GM19438 (cell line): ENCODE measurements around the gene SRXN1.

ENCODE experiments used
- ATAC-seq: cut with Tn5 transposase; IDR thresholded peaks from one replicate; pipeline ENCODE4 v1.9.1; 2021; ENCODE audit warnings: low read depth; ENCODE audit not compliant: unreplicated experiment

Gene SRXN1

GRCh38 chr20:675453-676314, 22.7 kb upstream of the SRXN1 start, which contains the start of gene SCRT2:
SCRT2 (minus strand) TSS chr20:675802; CDS start chr20:675601, 201 bp downstream.
- no peak for ATAC-seq

DNA sequence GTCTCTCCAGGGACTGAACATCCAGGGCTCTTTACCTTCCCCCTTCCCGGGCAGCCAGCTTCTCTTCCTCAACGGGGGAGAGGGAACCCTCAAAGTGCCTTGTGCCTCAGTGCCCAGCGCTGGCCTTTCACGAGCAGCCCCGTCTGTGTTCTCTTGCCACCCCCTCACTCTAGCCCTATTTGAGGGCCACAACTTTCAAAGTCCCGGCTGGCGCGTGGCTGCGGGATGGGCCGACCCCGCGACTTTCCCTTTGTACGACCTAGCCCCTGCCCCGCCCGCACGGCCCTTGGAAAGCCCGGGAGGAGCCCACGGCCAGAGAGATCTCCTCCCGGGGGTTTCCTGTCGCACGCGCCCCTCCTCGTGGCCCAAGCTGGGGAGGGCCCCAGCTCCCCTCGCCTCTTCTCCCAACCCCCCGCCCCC, 22.0 kb upstream of the SRXN1 start:
- no peak for ATAC-seq

GRCh38 chr20:673603-674001, 20.6 kb upstream of the SRXN1 start:
- no peak for ATAC-seq

- ATAC-seq, result no peak
These were observed 20.1 kb upstream of the SRXN1 start for GRCh38 chr20:672963-673602.

GRCh38 chr20:671252-672030, 18.4 kb upstream of the SRXN1 start:
- ATAC-seq, result no peak

DNA sequence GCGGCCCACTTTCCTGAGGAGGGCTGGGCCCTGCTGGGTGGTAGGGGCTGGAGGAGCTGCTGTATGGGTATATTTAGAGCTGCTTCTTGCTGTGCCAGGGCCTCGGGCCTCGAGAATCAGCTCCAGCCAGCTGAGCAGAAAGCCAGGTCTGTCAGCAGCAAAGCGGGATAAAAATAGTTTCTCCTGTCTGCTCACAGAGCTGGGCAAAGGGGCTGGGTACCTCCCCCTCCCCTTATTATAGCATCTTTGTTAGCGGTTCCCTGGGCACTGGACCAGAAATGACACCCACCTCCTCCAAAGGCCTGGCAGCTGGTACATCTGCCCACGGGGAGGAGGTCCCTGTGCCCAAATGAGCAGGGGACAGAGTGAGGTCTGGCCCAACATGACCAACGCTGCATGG, 16.6 kb upstream of the SRXN1 start:
- no peak for ATAC-seq

DNA sequence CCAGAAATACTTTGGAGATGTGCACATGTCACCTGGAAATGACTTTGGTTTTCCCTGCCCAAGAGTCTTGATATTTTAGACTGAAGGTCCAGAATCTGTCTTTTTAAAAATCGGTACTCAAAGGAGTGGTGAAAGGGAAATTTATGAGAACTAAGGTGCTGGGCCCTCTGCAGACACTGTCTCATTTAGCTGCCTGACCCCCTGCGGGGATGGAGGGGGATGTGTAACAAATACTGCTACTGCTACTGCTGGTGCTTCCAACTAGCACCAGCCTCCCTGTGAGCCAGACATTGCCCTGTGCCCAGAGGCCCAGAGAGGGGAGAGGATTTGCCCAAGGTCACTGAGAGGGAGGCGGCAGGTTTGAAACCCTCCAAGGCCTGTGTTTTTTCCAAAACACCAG, 15.6 kb upstream of the SRXN1 start:
- ATAC-seq, result no peak

DNA sequence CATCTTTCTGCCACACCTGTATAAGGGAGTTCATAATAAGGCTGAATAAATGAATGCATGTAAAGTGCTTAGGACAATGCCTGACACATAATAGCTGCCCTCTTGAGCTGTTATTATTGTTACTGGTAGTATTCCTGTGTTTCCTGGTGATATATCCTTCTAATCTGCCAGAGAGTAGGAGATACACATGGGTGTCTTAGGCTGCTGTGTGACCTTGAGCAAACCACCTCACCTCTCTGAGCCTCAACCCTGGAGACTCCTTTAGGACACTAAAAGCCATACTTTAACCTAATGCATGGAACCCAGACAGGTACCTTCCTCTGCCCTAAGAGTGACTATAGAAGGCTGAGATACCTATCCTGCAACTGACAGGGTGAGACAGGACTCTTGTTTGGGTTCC, 15.1 kb upstream of the SRXN1 start:
- ATAC-seq, result no peak

DNA sequence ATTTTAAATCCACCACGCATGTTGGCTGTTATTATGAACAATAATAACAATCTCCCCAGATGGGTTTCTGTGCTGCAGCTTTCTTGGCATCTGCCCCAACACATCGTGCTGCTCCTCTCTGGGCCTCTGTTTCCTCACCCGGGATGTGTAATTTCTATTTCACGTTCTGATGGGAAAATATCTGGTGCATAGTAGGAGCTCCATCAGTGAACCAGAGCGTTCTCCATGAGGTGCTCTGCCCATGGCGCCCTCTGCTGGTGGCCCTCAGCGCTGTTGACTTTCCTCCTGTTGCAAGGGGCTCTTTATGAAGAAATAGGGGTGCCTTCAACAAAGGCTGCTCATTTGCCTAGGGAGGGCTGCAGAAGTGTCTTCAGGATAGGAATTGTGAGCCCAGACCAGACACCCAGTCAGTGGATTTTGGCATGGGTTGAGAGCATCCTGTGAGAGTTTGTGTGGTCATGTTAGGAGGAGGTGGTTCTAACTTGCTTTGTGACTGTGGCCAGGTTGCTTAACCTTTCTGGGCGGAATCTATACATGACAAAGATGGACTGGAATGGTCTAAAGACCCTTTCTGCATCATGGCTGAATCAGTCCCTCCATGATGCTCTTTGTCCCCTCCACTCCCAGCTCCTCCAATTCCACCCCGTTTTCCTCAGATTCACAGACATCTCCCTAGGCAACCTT, 14.5 kb upstream of the SRXN1 start:
- no peak for ATAC-seq

DNA sequence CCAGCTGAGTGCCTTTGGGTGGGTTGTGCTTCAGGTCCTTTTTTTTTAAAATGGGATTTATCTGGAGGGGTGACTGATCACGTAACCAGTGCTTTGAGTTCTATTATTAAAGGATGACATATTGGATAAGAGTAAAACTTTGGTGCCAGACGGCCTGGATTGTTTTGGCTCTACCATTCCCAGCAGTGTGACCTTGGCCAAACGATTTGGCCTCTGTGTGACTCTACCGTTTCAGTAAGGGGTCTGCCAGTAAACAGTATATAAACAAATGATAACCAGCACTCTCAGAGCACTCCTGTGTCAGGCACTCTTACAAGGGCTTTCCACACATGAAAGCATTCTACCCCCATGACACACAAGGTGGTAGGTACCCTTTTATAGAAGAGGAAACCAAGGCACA, 13.9 kb upstream of the SRXN1 start:
- ATAC-seq, result no peak

GRCh38 chr20:665276-665675, 12.3 kb upstream of the SRXN1 start:
- ATAC-seq, result no peak

DNA sequence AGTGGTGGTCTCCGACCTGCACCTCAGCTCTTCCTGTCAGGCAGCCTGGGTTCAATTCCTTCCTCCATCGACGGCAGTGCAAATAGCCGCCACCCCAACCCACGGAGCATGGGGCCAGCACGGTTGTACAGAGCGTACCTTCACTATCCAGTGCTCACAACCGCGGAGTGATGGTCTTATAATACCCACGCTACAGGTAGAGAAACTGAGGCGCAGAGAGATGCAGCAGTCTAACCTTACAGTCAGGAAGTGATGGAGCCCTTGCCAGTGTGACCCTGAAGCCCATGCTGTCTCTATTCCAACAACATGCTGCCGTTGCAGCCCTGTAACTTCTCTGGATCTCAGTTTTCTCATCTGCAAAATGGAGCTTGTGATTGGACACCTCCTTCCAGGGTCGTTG, 11.6 kb upstream of the SRXN1 start:
- no peak for ATAC-seq

DNA sequence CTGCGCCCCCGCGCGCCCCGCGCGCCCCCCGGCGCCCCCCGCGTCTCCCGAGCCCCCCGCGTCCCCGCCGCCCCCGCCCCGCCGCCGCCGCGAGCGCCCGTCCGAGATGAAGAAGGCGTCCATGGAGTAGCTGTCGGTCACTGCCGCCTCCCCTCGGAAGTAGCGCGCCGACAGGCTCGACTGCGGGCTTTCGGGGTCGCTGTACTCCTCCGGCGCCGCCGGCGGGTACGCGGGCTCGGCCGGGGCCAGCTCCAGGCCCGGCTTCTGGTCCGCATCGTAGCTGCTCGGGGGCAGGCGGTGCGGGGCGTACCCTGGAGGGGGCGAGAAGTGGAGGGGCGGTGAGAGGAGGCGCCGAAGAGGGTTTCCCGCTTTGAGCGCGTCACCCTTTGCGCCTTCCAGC, 11.2 kb upstream of the SRXN1 start:
- ATAC-seq, result no peak

DNA sequence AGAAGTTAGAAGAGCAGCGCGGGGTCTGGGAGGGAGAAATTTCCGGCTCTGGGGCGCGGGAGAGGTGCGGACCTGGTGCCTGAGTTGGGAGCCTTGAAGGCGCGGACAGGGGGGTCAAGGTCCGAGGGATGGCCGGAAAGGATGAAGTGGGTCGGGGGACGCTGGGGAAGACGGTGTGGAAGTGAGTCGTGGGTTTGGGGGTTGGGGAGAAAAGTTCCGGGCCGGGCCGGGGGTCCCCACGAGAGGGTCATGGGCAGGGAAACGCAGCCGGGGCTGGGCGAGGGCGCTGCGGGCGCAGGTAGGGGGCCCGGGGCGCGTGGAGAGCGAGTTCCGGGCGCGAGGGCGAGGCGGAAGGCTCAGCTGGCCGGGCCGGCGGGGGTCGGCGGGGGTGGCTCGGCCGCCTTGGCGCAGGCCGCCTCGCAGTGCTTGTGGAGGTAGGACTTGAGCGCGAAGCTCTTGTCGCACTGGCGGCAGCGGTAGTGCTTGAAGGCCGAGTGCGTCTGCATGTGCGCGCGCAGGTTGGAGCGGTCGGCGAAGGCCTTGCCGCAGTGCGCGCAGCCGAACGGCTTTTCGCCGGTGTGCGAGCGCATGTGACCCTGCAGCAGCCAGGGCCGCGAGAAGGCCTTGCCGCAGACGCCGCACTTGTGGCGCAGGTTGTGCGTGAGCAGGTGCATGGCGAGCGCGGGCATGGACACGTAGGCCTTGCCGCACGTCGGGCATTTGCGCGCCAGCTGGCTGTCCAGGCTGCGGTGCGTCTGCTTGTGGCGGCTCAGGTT, 10.5 kb upstream of the SRXN1 start:
- no peak for ATAC-seq

DNA sequence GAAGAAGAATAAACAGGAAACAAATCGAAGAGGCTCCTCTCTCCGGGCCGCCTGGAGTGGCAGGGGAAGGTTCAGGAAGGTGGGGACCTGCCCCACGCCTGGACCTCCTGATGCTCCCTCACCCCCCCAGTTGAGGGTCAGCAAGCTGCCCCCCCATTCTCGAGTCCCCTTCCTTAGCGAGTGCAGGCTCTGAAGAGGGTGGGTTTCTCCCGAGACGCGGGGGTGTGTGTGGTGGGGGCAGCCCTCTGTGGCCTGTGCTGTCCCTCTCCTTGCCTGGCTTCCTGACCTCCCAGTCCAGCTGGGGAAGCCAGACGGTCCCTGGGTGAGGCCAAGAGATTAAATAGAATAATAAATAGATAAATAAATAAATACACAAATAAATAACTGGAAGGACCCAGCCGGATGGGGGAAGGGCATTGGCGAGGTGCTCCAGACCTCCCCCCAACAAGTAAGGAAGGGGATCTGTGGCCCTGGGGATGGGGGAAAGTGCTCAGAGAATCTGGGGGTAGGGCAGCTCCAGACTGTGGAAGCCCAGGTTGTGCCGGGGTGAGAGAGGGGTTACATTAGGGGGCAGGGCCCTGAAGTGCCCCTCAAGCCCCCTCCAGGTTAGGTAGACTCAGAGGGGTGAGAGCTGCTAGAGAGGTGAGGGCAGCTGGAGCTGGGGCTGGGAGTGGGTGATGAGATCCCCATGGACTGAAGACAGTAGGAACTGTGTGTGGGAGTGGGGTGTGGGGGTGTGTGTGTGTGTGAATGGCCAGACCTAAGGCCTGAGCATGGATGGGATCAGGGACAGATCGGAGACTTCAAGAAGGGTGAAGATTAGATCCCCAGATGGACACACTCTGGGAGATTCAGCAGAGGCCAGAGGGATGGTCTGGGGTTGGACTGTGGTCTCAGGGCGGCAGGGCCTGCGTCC, 9.5 kb upstream of the SRXN1 start:
- no peak for ATAC-seq

- ATAC-seq, result no peak
These were observed 8.7 kb upstream of the SRXN1 start for GRCh38 chr20:661474-662270.

- ATAC-seq, result no peak
These were observed 5.8 kb upstream of the SRXN1 start for GRCh38 chr20:658731-659291.

DNA sequence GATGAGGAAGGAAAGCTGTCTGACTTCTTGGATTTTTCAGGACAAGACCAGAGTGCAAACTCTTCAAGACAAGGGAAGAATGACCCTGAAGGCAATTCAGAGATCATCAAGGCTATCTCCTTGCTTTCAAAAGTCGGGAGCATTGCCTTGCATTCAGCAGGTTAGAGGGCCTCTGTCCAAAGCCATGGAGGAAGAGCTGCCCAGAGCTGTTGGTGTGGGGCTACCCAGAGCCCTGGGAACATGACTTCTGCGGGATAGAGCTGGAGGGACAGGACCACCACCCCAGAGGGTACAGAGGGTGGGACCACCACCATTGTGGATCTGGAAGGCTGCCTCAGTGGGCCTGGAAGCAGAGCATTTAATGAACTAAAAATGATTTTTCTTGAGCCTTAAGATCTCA, 5.2 kb upstream of the SRXN1 start:
- ATAC-seq, result no peak
